GOT3 (cell line): ENCODE results near the gene ZBP1.

Experiments used
- DNase-seq: peaks from one replicate; lab custom pipeline; 2025; ENCODE audit warnings: mixed read lengths; lab: John Stamatoyannopoulos, UW

ZBP1 gene

DNA sequence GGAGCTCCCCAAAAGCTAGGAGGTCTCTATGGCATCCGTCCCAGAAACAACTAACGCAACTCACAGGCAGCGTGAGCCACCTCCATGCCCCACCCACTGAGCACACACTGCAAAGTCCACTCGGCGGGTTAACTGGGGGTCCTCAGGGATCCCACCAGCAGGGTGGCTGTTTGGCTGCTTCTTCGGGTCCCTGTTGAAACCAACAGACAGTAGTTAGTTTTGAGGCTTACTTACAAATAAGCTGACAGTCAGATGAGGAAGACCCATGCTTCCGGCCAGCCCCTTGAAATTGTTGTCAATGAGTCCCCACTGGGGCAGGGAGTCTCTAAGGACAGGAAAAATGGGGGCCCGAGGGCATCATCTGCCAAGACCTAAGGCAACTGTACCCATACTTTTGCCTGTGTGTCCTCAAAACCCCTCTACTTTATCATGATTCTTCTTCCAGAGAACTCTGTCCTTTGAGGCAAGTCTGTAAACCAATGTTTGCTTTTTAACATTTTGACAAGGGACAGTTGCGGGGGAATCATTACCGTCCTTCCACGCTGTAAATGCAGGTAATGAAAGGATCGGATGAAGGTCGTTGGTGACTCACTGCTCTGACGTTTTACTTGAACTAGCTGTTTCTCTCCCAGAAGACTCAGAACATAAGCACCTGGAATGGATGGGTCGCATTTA lies 61.5 kb downstream of the ZBP1 start:
- DNase-seq, result no peak

DNA sequence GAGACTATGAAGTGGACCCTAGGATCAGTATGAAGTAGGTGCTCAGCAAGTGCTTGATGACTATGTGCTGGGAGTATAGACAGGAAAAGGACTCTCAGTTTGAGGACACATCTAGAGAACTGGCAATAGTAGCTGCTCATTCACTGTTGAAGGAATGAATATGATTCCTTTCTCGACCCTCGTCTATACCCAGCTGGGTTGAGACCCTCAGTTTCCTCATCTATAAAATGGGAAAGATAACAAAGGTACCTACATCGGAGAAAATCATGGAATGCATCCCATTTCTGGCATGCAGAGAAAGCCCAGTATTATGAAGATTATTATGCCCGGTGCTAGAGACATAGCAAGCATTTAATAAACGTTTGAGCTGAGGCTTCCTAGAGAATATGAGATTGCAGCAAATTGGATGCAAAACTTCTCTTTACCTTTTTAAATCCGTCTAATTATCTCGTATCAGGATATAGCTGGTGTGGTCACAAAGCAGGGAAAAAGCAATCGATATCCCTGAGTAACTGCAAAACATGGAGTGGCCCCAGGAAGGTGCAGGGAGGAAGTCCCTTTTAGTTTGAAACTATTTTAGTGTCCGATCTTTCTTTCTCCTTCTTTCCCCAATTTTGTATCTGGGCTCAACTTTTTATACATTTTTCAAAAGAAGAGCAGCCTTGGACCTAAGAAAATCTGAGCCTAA lies 62.2 kb downstream of the ZBP1 start:
- no peak for DNase-seq

DNA sequence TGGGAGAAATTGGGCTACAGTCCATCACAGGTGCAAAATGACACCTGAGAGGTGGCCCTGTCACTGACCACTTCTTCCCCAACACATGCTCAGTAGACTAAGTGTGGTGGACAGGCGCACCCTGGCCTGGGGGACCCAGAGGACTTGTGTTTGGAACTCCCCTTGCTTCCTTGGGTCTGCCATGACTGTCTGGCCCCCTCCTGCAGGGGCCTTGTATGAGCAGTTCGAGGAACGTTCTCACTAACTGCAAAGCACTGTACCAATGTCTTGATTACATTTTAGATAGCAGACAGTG lies 63.3 kb downstream of the ZBP1 start:
- no peak for DNase-seq

DNA sequence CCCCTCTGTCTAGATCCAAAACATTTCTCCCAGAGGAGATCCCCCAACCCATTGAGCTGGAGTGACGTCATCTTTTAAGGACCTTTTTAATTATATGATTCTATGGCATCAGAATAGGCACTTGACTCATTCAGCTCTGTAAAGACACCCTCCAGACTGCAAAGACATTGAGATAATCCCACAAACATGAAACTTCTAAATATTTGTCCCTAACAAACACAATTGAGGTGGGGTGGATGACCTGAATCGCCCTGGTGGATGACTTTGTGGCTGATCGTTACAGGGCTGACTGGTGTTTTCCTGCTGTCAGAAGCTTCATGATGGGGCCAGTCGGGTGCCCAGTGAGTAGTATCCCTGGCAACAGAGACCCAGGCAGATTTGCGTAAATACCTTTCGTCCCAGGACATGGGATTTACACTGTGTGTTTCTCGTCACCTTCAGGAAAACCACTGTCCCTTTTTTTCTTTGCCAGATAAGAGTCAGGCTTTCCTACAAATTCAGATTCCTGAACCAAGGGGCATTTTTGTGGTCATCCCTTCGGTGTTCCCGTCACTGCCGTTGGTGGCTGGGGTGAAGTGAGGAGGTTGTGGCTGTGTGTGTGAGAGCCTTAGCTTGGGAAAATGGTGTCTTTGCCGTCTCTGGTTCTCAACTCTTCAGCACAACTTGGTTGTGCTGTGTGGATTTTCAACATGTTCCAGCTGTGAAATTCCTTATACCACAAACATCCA lies 64.6 kb downstream of the ZBP1 start:
- no peak for DNase-seq
